Suprapubic skin (tissue), 4 donors: Measurements from ENCODE around the gene MGARP.

Experiments used
- CTCF ChIP-seq, 2 donors: fragments of 200-600 bp in 1 of 2; fragments of 450-650 bp in 1 of 2; sonication (generic) in 1 of 2; IDR thresholded peaks; one replicate each; pipeline ENCODE4 v1.5.1; 2016 to 2019; ENCODE audit warnings: antibody characterized with exemption in 2 of 2, mild to moderate bottlenecking in 1 of 2, moderate library complexity in 1 of 2
- EP300 ChIP-seq: sonication (generic); formaldehyde crosslinking; IDR thresholded peaks from one replicate; pipeline ENCODE4 v1.6.1; 2017; ENCODE audit warnings: antibody characterized with exemption
- POLR2A ChIP-seq, 2 donors: fragments of 450-650 bp; IDR thresholded peaks; one replicate each; pipeline ENCODE4 v1.6.1; 2017; ENCODE audit warnings: antibody characterized with exemption in 2 of 2, mild to moderate bottlenecking in 2 of 2, moderate library complexity in 2 of 2
- POLR2AphosphoS5 ChIP-seq, 3 donors: sonication (generic); formaldehyde crosslinking; IDR thresholded peaks; one replicate each; pipeline ENCODE4 v1.6.1; 2017; ENCODE audit warnings: antibody characterized with exemption in 3 of 3

DNA sequence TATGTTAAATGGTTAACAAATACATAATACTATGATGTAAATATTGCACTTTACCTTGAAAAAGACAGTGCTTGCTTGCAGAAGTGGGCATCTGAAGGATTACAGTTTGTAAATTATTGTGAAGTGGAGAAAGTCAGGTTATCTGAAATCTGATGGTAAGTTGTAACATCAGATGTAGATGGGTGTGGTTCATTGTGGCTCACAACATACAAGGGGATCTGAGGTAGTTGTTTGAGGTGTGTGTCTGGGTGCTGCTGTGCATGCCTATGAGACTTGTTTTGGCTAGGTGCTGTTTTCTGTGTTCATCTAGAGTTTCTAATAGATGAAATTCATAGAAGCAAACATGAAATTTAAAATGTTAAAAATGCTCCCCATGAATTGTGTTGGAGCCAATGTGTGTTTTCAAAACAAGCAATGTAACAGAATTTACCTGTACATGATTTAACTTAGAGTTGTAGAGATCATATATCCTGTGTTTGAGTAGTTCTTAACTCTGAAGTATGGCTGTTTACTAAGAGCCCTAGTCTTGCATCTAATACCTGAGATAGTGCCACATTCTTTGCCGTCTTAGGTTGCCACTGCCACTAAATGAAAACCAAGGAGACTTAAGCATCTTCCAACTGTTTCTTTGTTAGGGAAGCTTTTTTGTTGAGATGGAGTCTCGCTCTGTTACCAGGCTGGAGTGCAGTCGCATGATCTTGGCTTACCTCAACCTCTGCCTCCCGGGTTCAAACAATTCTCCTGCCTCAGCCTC is 34.2 kb upstream of the MGARP start:
- TF ChIP-seq CTCF (IDR thresholded peaks at IDR 0.05) (no peak), EP300 (no peak), POLR2AphosphoS5 (IDR thresholded peaks at IDR 0.05) (no peak), POLR2A (IDR thresholded peaks at IDR 0.05) (no peak)
